DMS 273 (cell line): ENCODE measurements around the gene STRN4.
"Not testable (repeated sequence)": the region's sequence is repeated elsewhere in the genome, so short reads cannot be mapped to it uniquely, and the experiment has no call there.

Experiments
- DNase-seq: peaks from one replicate; lab custom pipeline; 2025; ENCODE audit not compliant: unreplicated experiment; lab: John Stamatoyannopoulos, UW

STRN4 gene, protein sequence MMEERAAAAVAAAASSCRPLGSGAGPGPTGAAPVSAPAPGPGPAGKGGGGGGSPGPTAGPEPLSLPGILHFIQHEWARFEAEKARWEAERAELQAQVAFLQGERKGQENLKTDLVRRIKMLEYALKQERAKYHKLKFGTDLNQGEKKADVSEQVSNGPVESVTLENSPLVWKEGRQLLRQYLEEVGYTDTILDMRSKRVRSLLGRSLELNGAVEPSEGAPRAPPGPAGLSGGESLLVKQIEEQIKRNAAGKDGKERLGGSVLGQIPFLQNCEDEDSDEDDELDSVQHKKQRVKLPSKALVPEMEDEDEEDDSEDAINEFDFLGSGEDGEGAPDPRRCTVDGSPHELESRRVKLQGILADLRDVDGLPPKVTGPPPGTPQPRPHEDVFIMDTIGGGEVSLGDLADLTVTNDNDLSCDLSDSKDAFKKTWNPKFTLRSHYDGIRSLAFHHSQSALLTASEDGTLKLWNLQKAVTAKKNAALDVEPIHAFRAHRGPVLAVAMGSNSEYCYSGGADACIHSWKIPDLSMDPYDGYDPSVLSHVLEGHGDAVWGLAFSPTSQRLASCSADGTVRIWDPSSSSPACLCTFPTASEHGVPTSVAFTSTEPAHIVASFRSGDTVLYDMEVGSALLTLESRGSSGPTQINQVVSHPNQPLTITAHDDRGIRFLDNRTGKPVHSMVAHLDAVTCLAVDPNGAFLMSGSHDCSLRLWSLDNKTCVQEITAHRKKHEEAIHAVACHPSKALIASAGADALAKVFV

DNA sequence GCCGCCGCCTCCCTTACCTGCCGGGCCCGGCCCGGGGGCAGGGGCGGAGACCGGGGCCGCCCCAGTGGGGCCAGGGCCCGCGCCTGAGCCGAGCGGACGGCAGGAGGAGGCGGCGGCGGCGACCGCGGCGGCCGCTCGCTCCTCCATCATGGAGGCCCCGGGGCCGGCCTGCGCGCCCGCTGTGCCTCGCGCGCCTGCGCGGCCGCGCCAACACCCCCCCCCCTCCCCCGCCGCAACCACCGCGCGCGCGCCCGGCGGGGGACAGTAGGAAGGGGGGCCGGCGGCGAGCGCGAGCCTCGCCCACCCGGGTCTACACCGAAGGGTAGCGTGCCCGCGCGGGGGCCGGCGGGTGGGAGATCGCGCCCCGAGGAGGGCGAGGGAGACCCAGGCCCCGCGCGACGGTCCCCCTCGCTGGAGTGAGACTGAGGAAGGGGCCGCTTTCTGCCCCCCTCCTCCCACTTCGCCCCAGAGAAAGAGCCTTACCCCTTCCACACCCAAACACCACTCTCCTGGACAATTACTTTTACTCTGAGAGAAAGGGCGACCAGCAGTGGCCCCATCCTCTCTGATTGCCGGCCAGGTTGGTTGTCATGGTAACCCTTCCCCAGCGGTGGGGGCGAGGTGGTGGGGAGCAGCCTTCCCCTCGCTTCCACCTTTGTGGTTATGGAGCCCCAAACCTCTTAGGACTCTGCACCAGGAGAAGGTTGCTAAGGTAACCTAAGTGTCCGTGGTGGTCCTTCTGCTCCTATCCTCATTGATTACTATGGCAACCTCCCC lies at the start of gene STRN4:
Gene STRN4, minus strand, starts transcription at position 170 of the 777 bp plus-strand sequence. Its CDS starts 20 bp downstream, at position 150.
- DNase-seq, result peak; percentile 88

DNA sequence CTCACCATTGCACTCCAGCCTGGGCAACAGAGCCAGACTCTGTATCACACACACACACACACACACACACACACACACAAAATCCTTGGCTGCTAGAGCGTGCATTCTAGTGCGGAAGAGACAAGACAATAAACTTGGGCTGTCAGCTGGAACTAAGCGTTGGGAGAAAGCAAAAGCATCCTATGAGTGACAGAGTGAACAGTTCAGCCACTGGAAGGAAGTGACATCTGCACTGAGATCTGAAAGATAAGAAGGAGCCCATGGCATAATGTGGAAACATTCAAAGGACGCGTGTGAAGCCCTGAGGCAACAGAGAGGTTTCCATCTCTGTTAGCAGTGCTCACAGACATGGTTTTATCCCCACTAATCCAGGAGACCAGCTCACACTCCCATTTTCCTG lies 45.7 kb upstream of the STRN4 start:
- DNase-seq, result peak; percentile 68

DNA sequence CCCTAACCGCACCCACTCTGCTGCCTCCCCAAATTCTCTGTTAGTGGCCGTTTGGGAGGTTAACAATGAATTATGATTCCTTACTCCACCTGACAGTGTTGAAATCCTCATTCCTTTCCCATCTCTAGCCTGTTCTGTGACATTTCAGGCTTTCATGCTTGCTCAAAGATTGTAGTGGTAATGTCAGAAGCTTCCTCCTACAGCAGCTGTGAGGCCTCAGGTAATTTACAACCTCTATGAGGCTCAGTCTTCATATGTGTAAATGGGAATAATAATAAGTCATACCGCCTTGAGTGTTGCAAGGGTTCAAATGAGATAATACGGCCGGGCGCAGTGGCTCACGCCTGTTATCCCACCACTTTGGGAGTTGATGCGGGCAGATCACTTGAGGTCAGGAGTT lies 43.1 kb upstream of the STRN4 start:
- DNase-seq, result no peak

DNA sequence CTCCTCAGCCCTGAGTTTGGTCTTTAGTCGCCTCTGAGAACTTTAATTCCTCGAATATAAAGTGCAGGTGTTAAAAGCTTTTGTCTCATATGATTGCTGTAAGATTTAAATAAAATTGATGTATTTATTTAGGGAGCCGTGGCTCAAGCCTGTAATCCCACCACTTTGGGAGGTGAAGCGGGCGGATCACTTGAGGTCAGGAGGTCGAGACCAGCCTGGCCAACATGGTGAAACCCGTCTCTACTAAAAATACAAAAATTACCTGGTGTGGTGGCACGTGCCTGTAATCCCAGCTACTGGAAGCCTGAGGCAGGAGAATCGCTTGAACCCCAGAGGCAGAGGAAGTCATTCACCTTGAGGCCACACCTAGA lies 42.7 kb upstream of the STRN4 start:
- DNase-seq, result no peak

DNA sequence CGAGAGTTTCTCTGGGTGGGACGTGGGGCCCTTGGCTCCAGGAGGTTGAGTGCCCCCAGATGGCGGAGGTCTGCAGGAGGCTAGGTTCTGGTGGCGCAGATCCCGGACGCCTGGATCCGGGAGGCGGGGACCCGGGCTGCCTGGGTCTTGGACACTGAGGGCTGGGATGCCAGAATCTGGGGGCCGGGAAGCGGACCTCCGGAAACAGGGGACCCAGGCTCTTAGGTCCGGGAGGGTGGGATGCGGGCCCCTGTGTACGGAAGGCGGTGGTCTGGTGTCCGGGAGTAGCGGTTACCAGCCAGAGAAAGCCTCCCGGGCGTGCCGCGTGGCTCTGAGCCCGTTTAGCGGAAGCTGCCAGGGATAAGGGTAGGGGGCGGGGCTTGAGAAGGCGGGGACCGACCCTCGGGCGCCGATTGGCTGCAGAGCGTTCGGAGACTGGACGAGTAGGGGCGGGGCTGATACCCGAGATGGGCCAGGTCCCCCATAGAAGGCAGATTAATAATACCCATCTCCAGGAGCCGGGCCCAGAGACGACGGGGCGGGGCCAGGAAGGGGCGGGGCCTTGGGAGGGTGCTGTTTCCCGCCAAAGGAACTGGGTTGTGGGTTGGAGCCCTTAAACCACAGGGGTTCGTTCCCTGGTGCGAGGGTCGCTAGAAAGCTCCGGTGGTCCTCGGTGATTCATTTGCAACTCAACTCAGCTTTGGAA lies 42.2 kb upstream of the STRN4 start, which contains the start of gene SLC1A5:
Gene SLC1A5, minus strand, starts transcription at position 333 of the 706 bp plus-strand sequence. CDS start 629 bp downstream, outside the sequence.
- DNase-seq, result peak; percentile 99

DNA sequence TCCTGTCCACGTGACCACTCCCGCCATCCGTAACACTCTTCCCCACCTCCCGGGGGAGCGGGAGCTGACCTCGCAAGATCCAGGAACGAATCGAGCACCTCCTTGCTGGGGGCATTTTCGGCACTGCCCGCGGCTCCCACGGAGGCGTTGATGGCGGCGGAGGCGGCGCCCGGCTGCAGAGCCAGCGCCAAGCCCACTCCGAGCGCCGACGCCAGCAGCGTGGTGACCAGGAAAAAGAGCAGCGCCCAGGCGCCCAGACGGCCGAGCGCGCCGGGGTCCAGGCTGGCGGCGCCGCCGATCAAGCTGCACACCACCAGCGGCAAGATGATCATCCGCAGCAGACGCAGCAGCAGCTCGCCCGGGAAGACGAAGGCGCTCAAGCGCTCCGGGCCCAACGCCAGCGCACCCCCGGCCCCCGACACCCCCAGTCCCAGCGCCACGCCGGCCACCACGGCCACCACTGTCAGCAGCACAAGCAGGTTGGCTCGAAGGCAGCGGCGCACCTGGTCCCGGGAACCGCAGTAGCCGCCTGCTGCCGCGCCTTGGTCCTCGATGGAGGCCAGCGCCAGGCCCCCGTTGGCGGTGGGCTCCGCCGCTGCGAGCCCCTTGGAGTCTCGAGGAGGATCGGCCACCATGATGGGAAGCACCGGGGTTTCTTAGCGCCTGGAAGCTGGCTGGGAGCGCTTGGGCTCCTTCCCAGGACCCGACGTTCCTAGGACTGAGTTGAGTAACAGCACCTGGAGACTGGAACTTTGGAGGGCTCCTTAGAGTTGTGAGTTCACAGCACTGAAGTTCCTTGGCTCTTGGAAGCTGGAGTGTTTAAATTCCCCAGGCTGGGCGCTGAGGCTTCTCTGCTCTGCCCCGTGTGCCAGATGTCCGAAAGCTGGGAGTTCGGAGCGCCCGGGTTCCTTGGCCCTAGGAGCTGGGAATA lies 41.3 kb upstream of the STRN4 start:
- DNase-seq, result peak; percentile 83

DNA sequence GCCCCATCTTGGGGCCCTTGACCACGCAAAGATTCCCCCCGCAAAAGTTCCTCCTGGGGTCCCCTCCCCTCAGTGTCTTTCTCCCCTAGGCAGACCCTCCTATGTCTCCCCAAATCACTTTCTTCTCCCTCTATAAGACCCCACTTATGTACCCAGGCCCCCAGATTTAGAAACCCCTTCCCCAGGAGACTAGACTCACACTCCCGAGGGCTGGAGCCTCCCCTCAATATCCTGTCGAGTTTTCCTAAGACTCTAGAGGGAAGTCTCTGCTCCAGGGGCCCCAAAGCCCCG lies 40.7 kb upstream of the STRN4 start:
- no peak for DNase-seq

DNA sequence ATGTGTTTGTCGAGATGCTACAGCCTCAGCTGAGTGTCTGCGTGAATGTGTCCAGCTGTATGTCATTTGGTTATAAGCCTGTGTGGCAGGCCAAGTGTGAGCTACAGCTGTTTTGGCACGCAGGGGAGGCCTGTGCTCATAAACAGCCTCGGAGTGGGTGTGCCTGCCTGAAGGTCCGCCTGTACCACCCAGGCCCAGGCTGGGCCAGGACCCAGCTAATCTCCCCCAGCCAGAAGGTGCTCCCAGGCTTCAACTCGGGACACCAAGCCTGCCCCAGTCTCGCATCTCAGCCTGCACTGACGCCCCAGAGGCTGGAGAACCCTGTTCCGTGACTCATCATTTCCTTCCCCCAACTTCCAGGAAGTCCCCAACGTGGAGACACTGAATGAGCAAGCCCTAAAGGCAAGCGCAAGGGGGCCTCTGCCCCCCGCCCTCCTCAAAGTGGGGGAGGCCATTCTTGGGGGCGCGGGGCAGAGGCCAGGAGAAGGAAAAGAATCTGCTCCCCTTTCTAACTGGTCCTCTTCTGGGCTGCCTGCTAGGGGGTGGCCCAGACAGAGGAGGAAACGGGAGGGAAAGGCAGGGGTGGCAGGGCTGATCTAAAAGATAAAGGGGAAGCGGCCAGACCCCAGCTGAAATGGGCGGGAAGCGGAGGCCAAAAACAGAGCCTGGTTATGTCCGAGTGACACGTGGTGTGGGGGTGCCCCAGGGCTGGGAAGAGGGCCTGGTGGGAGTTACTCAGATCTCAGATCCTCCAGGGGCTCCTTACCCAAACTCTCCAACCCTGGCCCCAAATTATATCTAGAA lies 40.2 kb upstream of the STRN4 start:
- DNase-seq, result peak; percentile 89

DNA sequence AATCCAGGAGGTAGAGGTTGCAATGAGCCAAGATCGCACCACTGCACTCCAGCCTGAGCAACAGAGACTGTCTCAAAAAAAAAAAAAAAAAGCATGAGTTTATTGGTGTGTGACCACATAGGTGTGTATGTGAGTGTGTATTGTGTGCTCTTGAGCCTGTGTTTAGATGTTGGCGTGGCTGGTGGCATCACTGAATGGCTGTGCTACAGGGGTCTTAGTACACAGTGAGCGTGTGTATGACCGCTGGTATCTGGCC lies 39.7 kb upstream of the STRN4 start:
- no peak for DNase-seq

DNA sequence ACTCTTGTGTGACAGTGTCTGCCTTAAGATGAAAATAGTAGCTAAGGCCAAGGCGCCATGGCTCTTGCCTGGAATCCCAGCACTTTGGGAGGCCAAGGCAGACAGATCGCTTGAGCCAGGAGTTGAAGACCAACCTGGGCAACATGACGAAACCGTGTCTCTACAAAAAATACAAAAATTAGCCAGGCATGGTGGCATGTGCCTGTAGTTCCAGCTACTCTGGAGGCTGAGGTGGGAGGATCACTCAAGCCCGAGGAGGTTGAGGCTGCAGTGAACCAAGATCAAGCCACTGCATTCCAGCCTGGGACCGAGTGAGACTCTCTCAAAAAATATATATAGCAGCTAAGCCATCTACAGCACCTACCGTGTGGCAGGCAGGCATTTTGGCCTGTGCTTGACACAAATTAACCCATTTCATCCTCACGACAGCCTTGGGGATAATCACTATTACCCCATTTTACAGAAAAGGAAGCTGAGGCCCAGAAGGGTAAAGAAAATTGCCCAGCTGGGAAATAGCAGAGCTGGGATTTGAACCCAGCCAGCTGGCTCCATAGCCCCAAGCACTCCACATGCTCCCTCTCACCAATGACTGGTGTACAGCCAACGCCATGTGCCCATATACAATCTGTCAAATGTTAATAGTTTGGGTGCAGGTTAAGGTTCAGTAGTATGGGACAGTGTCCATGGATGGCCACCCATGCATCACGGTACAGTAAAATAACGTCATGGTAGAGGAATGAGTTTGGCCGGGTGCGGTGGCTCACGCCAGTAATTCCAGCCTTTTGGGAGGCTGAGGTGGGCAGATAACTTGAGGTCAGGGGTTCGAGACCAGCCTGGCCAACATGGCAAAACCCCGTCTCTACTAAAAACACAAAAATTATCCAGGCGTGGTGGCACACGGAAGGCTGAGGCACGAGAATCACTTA lies 39.1 kb upstream of the STRN4 start:
- DNase-seq, result peak; percentile 55

DNA sequence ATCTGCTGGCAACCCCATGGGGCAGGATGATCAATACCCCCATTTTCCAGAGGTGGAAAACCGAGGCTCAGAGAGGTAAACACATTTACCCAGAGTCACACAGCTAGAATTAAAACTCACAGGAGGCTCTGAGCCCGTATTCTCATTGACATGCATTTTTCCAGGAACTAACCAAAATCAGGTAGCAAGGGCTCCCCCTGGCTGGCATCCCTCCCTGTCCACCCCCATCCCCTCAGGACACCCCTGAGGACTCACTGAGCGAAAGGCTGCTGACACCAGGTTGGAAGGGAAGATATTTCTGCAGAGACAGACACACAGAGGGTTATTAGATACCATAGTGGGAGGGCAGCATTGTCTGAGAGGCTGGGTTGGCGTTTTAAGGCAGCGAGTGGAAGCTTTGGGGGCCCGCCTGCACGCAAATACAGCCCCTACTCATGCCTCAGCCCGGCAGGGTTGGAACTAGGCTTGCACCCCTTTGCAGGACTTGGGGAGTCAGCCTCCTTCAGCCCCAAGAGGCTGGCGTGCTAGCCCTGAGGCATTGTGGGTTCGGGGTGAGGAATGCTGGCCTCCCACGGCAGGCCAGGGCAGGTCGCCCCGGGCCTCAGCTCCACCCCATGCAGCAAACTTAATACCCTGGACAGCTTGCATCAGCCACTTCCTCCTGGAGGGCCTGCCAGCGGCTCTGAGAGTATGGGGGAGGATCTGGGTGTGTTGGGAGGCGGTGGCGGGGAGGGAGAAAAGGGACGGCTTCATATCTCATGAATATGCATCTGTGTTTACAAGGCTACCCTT lies 38.2 kb upstream of the STRN4 start:
- peak; percentile 95 for DNase-seq

DNA sequence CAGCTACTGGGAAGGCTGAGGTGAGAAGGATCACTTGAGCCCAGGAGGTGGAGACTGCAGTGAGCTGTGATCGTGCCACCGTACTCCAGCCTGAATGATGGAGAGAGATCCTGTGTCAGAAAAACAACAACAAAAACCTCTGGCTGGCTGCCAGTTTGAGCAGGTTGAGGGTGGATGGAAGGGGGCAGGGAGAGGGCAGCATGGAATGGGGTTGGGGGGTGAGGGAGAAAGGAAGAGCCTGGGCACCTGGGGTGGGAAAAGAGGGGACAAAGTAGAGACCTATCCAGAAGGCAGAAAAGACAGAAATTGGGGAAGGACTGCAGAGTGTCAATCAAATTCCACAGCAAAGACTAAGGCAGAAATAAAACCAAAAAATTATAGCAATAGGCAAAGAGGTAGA lies 37.4 kb upstream of the STRN4 start:
- peak; percentile 51 for DNase-seq

DNA sequence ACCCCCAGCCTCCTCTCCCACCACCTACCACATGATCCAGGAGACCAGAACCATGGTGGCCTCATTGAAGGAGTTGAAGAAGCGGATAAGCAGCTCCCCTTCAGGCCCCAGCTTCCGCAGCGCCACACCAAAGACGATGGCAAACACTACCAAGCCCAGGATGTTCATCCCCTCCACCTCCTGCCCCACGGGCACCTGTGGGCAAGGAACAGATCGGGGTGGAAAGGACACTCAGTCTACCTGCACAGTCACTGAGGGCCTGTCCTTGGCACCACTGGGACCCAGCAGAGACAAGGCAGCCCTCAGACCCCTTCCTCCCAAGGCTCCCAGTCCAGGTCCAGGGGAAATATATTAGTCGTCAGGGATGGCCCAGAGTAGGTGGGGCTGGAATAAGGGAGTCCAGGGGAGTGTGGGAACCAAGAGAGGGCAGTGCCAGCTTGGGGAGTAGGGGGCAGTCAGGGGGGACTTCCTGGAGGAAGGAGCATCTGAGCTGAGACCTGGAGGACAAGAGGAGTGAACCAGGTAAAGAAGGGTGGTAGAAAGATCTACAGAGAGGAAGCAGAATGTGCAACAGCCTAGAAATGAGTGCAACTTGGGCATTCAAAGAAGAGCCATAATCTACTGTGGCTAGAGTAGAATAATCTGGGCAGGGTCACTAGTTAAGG lies 36.2 kb upstream of the STRN4 start:
- no peak for DNase-seq

DNA sequence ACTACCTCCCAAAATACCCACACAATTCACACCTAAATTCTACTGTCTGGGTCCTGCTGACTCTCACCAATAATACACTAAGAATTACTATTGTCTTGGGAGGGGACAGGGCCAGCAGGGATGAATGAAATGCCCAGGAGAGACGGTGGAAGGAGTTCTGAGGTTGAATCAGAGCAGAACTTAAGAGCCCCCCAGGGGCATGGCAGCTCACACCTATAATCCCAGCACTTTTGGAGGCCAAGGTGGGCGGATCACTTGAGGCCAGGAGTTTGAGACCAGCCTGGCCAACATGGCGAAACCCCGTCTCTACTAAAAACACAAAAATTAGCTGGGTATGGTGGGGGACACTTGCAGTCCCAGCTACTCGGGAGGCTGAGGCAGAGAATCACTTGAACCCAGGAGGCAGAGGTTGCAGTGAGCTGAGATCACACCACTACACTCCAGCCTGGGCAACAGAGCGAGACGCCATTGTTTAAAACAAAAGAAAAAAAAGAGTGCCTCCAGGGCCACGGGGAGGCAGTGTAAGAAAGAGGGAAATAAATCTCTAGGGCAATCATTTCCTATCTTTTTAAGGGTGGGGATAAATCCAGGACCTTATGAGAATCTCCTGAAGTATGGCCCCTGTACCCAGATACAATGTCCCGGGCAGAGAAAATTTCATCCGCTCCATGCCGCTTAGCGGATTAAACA lies 31.9 kb upstream of the STRN4 start:
- not testable (repeated sequence) for DNase-seq

DNA sequence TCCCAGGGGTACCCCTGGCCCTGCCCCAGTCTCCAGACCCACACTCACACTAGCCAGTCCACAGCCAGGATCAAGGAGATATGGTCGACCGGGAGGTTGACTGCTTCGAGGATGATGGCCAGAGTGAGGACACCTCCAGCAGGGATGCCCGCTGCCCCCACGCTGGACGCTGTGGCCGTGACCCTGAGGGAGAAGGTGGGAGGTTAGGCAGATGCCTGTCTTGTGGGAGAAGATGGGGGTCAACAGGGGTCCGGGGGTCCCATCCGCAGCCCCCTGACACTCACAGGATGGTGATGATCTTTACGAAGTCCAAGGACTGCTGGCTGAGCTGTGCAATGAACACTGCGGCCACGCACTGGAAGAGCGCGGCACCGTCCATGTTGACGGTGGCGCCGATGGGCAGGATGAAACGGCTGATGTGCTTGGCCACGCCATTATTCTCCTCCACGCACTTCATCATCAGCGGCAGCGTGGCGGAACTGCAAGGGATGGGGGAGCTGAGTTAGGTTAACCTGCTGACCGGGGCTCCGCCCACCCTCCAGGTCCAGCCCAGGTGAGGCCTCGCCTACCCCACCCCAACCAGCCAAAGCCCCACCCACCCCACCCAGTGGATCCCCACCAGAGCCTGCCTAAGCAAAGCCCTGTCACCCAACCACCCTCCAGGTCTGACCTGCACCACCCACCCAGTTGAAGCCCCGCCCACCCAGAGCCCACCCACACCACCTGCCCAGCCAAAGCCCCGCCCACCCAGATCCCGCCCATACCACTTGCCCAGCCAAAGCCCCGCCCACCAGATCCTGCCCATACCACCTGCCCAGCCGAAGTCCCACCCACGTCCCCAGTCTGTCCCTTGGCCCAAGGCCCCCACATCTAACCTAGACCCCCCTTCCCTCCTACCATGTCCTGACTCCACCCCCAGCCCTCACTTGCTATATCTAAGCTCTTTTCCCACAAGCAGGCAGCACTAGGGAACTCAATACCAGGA lies 31.0 kb upstream of the STRN4 start:
- peak; percentile 51 for DNase-seq
